LHCN-M2 (cell line): ENCODE results near the gene FBXL2. TPM values are rescaled to one million over a fixed set of nuclear protein-coding genes. Genes with fewer than 3 reads are reported as not detected.
"Not testable (repeated sequence)": the region's sequence is repeated elsewhere in the genome, so short reads cannot be mapped to it uniquely, and the experiment has no call there.

Experiments used
- DNase-seq: peaks from one replicate; pipeline ENCODE4 v3.0.0-alpha.2; 2012; ENCODE audit warnings: low read depth
- total RNA-seq: library from RNA; depleted of rRNA; stranded (reverse); fragments of >200 nt; gene quantifications from 2 replicates; pipeline ENCODE4 v1.2.3, GENCODE V29; 2014

The FBXL2 gene
- total RNA-seq, 1 experiment from 2014 or later = 21.9 TPM

DNA sequence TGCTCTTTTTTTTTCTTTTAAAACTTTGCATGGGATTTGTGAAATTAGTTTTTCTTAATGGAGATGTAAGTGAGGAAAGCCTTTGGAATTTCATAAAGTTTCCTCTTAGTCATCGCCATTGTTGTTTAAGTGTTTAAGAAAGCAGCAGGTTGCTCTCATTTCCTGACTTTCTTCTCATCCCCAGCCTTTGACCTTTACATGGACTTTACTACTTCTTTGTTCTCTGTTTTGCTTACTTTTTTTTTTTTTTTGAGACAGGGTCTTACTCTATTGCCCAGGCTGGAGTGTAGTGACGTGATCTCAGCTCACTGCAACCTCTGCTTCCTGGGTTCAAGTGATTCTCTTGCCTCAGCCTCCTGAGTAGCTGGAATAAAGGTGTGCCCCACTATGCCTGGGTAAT, 38.6 kb downstream of the FBXL2 start:
- peak; percentile 68 for DNase-seq

DNA sequence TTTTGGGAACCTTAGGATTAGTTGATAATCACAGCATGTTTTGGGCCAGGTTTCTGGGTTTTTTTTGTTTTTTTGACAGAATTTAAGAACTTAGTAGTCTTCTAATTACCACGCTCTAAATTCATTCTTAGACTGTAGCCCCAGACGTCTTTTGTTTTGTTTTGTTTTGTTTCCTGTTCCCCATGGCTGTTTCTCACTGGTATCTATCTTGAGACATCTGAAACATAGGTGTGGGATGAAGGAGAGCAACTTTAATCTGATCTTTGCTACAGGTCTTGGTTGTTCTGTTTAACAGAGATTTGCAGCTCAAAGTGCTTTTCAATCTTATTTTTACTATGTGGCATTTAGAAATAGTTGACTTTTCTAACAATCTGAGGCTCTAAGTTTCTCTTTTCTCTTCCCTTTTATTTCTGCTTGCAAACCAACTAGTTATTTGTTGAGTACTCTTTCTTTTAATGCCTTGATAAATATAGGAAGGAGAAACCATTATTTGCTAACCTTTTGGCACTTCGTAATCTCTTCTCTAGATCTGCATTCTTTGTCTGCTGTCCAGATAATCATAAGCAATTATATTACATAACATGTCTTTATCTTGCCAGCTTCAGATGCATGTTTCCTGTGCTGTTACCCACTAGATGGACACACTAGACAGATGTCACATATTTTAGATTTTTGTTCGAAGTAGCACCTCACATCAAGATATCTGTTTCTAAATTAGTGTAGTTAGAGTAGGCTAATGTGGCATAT, 40.9 kb downstream of the FBXL2 start:
- no peak for DNase-seq

DNA sequence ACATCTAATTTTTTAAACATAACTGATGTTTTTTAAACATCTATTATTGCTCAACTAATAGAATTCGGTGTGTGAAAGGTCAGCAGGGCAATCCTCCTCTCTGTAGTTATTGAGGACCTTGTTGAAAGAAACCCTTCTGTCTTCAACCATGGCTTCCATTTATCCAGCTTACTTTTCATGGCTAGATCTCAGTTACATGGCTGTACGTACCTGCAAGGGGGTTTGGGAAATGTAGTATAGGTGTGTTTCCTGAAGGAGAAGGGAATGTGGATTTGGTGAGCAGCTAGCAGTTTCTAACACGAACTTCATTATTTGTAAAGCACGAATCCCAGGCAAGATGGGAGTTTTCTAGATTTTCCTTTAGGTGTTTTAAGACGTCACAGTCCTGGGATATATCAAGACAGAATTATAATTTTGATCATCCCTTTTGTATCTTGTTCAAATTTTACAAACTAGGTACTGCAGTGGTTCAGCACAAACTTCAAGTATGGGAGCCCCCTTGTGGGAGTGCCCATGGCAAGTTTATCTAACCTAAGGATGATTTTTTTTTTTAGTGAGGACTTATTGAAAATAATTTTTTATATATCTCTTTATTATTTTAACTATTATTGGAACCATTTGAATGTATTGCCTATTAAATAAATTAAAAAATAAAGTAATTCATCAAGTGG, 41.6 kb downstream of the FBXL2 start:
- DNase-seq = peak; percentile 31

DNA sequence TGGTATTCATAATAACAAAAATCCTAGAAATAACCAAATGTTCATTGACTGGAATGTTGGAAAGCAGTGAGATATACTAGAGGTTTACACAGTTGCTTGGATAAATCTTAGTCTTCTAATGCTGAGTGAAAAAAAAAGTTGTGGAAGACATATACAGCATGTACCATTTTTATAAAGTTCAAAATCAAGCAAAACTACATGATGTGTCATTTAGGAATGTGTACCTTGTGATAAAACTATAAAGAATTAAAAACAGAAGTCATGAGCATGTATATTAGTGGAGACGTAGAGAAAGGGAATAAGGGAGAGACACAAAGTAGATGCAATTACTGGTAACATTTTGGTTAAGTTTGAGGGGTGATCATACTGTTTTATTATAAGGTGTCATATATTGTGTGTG, 45.2 kb downstream of the FBXL2 start:
- DNase-seq = peak; percentile 44

DNA sequence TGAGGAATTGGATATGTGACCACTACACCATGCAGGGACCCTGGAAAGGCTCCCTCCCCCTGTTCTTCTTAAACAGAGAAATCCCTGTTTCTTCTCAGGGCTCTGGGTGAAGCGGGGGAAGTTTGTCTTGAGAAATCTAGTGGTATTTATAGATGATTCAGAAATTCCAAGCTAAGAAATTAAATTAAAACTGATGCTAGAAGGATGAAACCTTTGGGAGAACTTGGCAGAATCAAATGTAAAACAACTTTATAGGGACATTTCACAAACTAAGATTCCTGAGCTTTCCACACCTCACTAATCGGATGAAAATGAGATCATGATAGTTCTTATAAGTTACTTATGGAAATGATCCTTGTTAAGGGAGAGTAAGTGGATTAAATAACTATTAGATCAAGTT, 54.2 kb downstream of the FBXL2 start:
- DNase-seq = peak; percentile 20

DNA sequence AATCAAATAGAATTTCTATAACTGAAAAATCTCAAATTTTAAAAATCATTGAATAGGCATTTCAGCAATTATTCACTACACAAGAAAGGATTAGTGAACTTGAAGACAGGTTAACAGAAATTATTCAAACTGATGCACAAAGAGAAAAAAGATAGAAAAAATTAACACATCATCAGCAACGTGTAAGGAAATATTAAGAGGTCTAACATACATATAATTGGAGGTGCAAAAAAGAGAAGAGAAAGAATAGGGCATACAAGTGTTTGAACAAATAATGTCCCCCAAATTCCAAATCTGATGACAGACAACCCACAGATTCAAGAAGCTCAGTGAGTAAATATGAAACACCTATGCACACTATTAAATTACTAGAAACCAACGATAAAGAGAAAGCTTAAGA, 57.1 kb downstream of the FBXL2 start:
- DNase-seq = no peak

DNA sequence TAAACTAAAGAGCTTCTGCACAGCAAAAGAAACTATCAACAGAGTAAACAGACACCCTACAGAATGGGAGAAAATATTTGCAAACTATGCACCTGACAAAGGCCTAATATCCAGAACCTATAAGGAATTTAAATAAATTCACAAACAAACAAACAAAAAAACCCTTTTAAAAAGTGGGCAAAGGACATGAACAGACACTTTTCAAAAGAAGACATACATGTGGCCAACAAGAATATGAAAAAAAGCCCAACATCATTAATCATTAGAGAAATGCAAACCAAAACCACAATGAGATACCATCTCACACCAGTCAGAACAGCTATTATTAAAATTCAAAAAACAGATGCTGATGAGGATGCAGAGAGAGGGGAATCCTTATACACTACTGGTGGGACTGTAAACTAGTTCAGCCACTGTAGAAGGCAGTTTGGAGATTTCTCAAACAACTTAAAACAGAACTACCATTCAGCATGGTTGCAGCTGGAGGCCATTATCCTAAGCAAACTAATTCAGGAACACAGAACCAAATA, 61.8 kb downstream of the FBXL2 start:
- DNase-seq = not testable (repeated sequence)

DNA sequence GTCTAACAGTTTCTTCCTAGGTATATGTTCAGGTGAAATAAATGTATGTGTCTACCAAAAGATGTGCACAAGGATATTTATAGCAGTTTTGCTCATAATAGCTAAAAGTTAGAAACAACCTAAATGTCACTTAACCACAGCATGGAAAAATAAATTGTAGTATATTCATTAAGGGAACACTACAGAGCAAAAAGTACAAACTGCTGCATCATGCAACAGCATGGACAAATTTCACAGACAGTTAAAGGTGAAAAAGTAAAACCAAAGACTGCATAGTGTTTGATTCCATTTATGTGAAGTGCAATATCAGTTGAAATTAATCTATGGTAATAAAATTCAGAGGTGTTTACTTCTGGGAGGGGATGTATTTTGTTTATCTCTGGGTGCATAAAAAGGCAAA, 62.5 kb downstream of the FBXL2 start:
- DNase-seq = no peak

DNA sequence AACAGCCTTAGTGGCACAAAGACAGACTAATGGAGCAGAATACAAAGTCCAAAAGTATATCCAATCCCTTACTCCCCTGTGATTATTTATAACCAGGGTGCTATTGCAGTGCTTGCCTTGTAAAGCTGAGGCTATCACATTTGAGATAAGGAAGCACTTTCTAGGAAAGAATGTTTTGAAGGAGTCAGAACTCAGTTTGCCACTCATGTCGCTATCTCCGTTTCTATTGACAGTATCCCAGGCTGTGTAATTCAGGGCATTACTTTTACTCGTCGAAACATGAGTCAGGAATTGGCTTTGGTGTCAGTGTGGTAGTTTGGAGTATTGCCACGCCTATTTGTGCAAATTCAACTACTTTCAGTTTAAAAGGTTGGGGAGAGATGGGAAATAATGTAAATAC, 78.4 kb downstream of the FBXL2 start:
- peak; percentile 63 for DNase-seq

DNA sequence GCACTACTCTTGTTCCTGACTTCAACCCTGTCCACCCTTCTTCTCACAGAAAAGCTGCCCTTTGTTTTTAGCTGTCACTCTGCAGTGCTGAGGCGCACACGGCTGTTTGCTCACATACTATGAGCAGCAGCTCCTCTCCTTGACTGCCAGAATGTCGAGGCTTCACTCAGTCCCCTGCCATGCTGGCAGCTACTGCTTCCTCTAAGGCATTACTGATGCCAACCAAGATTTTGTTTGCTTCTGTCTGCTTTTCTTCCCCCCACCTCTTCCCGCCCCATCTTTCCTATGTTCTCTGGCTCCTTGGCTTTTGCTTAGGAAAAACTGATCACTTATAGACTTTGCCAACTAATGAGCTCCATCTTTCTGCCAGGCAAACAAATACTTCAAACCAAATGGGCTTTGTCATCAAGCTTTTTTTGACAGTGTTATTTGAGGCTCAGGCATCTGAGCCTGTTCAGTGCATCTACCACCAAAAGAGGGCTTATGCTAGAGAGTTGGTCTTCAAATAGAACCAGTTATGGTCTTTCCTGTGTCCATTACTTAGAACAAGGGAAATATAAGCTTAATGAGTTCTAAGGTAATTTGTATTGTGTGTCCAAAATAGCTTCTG, 81.0 kb downstream of the FBXL2 start:
- DNase-seq = peak; percentile 9

DNA sequence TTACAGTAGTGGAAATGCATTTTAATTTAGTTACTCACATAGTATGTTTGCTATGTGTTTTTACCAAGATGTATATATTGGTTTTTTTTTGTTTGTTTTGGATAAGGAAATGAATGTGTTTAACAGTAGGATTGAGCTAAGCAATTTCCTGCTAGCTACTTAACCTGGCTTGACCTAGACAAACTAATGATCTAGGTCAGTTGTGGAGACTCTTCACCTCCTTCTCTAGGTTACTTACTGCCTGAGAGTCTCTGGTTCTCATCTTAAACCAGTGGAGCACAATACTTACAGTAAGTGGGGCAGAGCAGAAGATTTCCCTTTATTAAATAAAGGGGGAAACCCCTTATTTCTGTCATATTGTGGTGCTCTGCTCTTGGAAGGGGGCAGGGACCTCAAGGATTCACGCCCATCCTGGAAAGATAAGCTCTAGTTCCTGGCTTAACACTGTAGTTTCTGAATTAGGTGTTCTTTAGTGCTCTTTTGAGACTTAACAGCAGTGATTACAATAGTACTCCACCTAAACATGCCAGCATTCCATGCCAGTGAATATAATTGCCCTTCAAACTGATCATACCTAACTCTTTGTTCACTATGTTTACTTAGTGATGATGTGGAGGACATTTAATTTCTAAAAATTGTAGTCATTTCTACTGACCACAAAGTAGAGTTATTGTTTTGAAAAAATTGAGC, 83.0 kb downstream of the FBXL2 start:
- DNase-seq = peak; percentile 91

DNA sequence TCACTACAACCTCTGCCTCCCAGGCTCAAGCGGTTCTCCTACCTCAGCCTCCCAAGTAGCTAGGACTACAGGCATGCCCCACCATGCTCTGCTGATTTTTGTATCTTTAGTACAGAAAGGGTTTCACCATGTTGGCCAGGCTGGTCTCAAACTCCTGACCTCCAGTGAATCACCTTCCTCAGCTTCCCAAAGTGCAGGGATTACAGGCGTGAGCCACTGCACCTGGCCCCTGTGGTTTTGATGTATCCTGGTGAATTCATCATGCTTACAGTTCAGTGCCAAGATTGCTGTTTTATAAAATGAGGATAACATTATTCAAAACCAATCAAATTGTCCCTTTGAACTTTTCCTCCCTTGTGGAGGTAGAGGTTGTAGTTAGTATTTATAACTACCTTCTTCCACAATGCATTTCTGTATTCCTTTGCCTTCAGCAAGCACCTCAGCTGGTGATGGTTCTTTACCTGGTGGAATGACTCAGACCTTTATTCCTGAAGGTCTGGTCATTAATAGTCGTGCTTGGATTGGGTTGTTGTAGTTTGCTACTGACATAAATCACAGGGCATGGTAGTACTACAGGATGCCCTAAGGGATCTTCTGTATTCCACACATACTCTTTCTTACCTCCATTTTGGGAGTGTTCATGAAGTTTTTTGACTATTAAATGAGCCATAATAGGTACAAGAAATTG, 86.0 kb downstream of the FBXL2 start:
- peak; percentile 77 for DNase-seq

DNA sequence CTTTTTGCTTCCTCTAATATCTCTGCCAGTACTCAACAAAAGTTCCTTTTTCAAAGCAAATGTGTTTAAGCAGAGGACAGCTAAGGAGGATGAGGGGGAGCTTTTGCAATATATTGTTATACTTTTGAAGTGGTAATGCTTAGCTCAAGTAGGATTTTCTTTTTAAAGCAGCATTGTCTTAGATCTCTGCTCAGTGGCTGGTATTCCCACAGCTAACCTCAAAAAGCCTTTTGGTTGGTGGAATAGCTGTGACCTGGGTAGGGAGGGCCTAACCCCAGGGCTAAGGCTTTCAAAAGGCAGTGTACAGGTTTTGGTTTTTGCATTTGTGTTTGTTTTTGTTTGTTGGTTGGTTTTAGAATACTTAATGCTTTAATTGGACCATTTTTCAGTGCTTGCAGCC, 86.8 kb downstream of the FBXL2 start:
- no peak for DNase-seq

DNA sequence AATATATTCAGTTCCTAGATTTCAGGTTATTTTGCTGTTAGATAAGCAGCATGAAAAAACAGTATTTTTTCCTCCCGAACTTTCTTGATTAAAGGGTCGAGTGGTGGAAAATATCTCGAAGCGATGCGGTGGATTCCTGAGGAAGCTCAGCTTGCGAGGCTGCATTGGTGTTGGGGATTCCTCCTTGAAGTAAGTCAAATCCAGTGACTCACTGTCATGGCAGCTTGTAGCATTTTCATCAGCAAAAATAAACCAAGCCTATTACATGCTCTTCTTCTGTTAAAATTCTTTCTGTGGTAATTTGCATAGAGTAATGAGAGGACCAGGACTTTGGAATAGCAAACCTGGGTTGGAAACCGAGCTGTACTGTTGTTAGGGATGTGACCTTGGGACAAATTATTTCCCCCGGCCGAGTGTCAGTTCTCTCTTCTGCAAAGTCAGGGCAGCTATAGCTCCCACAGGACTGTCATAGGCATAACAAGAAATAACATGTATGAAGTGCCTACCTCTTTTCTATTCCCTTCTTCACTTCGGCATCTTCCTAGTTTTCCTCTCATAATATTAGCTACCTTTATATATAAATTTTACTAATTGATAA, 87.4 kb downstream of the FBXL2 start:
- peak; percentile 22 for DNase-seq

DNA sequence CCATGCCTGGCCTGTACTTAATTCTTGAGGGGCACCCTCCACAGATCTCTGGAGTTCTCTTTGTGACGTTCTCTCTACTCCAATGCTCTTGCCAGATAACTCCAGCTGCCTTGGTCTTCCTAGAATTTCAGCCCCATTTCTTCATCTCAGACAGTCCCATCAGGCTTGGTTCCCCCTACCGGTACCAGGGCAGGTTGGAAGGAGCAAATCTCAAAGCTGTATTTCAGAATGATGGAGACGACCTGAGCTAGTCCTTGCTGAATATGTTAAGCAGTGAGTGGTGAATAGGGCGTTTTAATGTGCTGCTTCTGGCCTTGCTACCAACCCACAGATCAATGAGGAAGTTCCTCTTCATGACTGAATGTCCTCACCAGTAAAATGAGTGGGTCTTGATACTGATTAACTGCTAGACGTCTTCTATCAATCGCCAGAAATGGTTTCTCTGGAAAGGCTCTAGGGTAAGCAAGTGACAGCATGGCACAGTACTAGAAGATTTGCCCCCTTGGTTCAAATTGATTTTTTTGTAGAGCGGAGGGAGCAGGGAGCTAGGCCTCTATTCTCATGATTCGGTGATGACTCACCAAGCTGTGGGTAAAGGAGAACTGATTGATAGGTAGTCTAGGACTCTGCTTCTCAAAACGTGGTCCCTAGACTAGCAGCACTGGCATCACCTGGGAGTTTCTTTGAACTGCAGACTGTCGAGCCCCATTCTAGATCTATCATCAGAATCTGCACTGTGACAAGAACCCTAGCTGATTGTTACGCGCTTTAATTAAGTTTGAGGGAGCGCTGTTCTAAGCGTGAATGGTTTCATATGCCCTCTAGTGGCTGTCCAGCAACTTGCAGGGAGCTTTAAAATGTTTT, 95.2 kb downstream of the FBXL2 start:
- DNase-seq = peak; percentile 78

DNA sequence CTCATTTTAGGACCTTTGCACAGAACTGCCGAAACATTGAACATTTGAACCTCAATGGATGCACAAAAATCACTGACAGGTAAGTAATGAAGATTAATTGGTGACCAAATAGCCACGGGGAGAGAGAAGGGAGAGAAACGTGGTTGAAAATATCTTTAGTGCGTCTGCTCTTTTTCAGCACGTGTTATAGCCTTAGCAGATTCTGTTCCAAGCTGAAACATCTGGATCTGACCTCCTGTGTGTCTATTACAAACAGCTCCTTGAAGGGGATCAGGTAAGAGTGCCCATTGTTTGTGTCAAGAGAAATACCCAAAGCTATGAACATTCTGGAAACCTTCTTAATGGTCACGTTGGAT, 95.8 kb downstream of the FBXL2 start:
- DNase-seq = no peak

DNA sequence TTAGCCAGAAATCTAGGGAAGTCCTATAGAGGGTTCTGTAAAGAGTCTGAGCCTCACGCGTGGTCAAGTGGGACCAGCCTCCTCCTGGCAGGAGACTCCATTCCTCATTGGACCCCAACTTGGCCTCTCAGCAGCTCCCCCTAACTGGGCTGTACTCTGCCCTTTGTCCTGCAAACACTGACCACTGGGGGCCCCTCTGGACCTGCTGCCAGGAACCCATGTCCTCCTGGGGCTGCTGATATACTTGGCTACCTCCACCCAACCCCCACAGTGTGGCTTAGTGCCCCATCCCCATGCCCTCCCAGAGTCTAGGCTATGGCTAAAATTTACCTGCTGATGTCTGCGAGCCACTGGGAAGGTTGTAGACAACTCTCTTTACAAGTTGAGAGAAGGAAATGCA, 100.2 kb downstream of the FBXL2 start:
- no peak for DNase-seq

DNA sequence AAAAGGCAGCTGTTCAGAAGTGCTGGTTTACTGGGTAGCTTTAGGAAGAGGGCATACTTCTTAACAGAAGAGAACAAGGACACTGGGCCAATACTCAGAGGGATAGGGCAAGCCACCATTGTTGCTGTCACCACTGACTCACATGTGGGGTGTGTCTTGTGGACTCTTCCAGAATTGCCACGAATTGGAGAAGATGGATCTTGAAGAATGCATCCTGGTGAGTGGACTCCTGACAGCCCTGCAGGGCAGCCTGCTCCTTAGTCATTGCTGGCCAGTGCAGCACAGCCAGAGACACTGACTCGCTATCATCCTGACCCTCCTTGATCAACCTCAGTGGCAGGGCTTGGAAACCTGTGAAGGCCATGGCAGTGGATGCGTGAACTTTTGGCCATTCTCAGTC, 100.7 kb downstream of the FBXL2 start:
- peak; percentile 82 for DNase-seq

DNA sequence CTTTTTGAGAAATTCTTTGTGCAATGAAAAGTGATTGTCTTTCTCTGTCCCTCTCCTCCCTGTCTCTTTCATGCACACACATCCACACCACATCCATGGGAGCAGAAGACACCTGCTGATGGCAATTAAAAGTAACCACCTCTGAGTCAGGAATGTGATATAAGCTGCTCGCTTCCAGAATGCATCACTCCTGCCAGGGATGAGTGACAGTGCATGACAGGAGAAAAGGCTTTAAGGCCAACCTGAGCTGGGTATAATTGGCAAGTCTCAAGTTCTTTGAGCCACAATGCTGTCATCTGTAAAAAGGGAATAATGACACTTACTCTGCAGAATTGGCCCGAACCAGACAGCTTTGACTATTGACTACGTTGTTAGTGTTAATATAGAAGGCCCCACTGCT, 103.4 kb downstream of the FBXL2 start:
- peak; percentile 23 for DNase-seq

DNA sequence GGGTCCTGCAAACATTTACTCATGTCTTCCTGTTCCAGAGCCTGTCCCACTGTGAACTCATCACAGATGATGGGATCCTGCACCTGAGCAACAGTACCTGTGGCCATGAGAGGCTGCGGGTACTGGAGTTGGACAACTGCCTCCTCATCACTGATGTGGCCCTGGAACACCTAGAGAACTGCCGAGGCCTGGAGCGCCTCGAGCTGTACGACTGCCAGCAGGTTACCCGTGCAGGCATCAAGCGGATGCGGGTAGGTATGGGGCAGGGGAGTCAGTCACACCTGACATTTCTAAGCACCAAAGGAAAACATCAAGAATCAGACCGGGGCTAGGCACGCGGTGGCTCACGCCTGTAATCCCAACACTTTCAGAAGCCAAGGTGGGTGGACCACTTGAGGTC, 106.7 kb downstream of the FBXL2 start:
- DNase-seq = no peak
